Left renal pelvis (tissue), 4 donors: ENCODE results near the gene ZC3H4. TPM values are rescaled to one million over a fixed set of nuclear protein-coding genes. Genes with fewer than 3 reads are reported as not detected.
A peak's percentile ranks its signal among the peaks of the same experiment; 100 is the strongest.
"Not testable (repeated sequence)": the region's sequence is repeated elsewhere in the genome, so short reads cannot be mapped to it uniquely, and the experiment has no call there.

Source experiments
- DNase-seq, 4 donors: peaks; one replicate each; pipeline ENCODE4 v3.0.0-alpha.2; 2013; ENCODE audit warnings: low read depth in 4 of 4, low spot score in 3 of 4
- polyA plus RNA-seq, 4 donors: library from polyadenylated mRNA; unstranded; fragments of 120-200 nt; gene quantifications; one replicate each; pipeline ENCODE4 v1.2.1, GENCODE V29; 2013; ENCODE audit not compliant: insufficient read length in 4 of 4

Gene ZC3H4
- 10 to 100 TPM; 29.9 to 42.0 (median 35.5) TPM for polyA plus RNA-seq

GRCh38 chr19:47112997-47113849 is at the start of gene ZC3H4:
Gene ZC3H4, minus strand, starts transcription at chr19:47113776. Its CDS starts 1,192 bp downstream, at chr19:47112584.
- DNase-seq: peak; percentile 98 to 99 (median 98)

- no peak for DNase-seq
These were observed 48.4 kb upstream of the ZC3H4 start for GRCh38 chr19:47161876-47162489.

- DNase-seq: no peak
These were observed 45.4 kb upstream of the ZC3H4 start for GRCh38 chr19:47158879-47159503.

- DNase-seq: no peak
These were observed 44.8 kb upstream of the ZC3H4 start for GRCh38 chr19:47158367-47158791.

GRCh38 chr19:47157431-47158321 is 44.1 kb upstream of the ZC3H4 start:
- DNase-seq: no peak

- DNase-seq: no peak
These were observed 43.4 kb upstream of the ZC3H4 start for GRCh38 chr19:47156861-47157430.

GRCh38 chr19:47155148-47155547 is 41.6 kb upstream of the ZC3H4 start:
- no peak for DNase-seq

GRCh38 chr19:47153266-47153665 is 39.7 kb upstream of the ZC3H4 start:
- DNase-seq: no peak

GRCh38 chr19:47152632-47153031 is 39.1 kb upstream of the ZC3H4 start:
- DNase-seq: no peak

- DNase-seq: no peak
These were observed 38.6 kb upstream of the ZC3H4 start for GRCh38 chr19:47152205-47152604.

- DNase-seq: no peak
These were observed 38.1 kb upstream of the ZC3H4 start for GRCh38 chr19:47151627-47152026.

GRCh38 chr19:47146920-47147319 is 33.3 kb upstream of the ZC3H4 start:
- DNase-seq: no peak

GRCh38 chr19:47145639-47146486 is 32.3 kb upstream of the ZC3H4 start:
- DNase-seq: no peak

- DNase-seq: no peak
These were observed 31.1 kb upstream of the ZC3H4 start for GRCh38 chr19:47144630-47145029.

- DNase-seq: no peak
These were observed 29.9 kb upstream of the ZC3H4 start for GRCh38 chr19:47143322-47144073.

- no peak for DNase-seq
These were observed 29.2 kb upstream of the ZC3H4 start for GRCh38 chr19:47142779-47143178.

- DNase-seq: no peak
These were observed 28.1 kb upstream of the ZC3H4 start for GRCh38 chr19:47141695-47142094.

- DNase-seq: not testable (repeated sequence)
These were observed 27.7 kb upstream of the ZC3H4 start for GRCh38 chr19:47141252-47141651.

GRCh38 chr19:47135156-47135555 is 21.6 kb upstream of the ZC3H4 start:
- no peak for DNase-seq
